Activated CD4-positive, alpha-beta T cell treated with anti-CD3 and anti-CD28 coated beads for 1 hour (primary cell): ENCODE measurements around the gene EGLN2.
A peak's percentile ranks its signal among the peaks of the same experiment; 100 is the strongest.
"Not testable (repeated sequence)": the region's sequence is repeated elsewhere in the genome, so short reads cannot be mapped to it uniquely, and the experiment has no call there.

Experiments
- DNase-seq: peaks from one replicate; pipeline ENCODE4 v3.0.0-alpha.2; 2020

EGLN2 gene

GRCh38 chr19:40819479-40820234 is 20.7 kb downstream of the EGLN2 start:
- DNase-seq: not testable (repeated sequence)

- no peak for DNase-seq
Measured at GRCh38 chr19:40822161-40822560, 23.2 kb downstream of the EGLN2 start.

- not testable (repeated sequence) for DNase-seq
Measured at GRCh38 chr19:40822704-40823553, 23.9 kb downstream of the EGLN2 start.

- DNase-seq: not testable (repeated sequence)
Measured at GRCh38 chr19:40824916-40825315, 25.9 kb downstream of the EGLN2 start.

GRCh38 chr19:40825460-40826095 is 26.6 kb downstream of the EGLN2 start:
- DNase-seq: not testable (repeated sequence)

- DNase-seq: not testable (repeated sequence)
Measured at GRCh38 chr19:40826312-40826698, 27.3 kb downstream of the EGLN2 start.

- not testable (repeated sequence) for DNase-seq
Measured at GRCh38 chr19:40826699-40827385, 27.9 kb downstream of the EGLN2 start.

GRCh38 chr19:40827386-40828247 is 28.6 kb downstream of the EGLN2 start:
- DNase-seq: no peak

- no peak for DNase-seq
Measured at GRCh38 chr19:40829205-40829604, 30.2 kb downstream of the EGLN2 start.

- DNase-seq: not testable (repeated sequence)
Measured at GRCh38 chr19:40830741-40831140, 31.8 kb downstream of the EGLN2 start.

GRCh38 chr19:40831502-40832430 is 32.8 kb downstream of the EGLN2 start:
- DNase-seq: no peak

- DNase-seq: not testable (repeated sequence)
Measured at GRCh38 chr19:40832431-40832790, 33.4 kb downstream of the EGLN2 start.

GRCh38 chr19:40833728-40834533 is 34.9 kb downstream of the EGLN2 start:
- not testable (repeated sequence) for DNase-seq

- DNase-seq: no peak
Measured at GRCh38 chr19:40836754-40837429, 37.9 kb downstream of the EGLN2 start.

- DNase-seq: not testable (repeated sequence)
Measured at GRCh38 chr19:40838477-40838876, 39.5 kb downstream of the EGLN2 start.

- not testable (repeated sequence) for DNase-seq
Measured at GRCh38 chr19:40842012-40842411, 43.0 kb downstream of the EGLN2 start.

GRCh38 chr19:40842997-40843652 is 44.1 kb downstream of the EGLN2 start:
- not testable (repeated sequence) for DNase-seq

- peak; percentile 58 for DNase-seq
Measured at GRCh38 chr19:40843653-40844052, 44.7 kb downstream of the EGLN2 start.

GRCh38 chr19:40846722-40847121 is 47.7 kb downstream of the EGLN2 start:
- DNase-seq: not testable (repeated sequence)
